Head of caudate nucleus (tissue), 42 donors: Measurements from ENCODE around the gene BTRC.
"Not testable (repeated sequence)": the region's sequence is repeated elsewhere in the genome, so short reads cannot be mapped to it uniquely, and the experiment has no call there.

Experiments used
- DNase-seq, 42 donors: peaks; one replicate each; pipeline versions ENCODE4 v3.0.0 to v3.0.0-alpha.2; 2020 to 2021; ENCODE audit warnings: mixed read lengths in 7 of 42
- intact Hi-C: fragments of 100-400 bp; cut with DNase I; formaldehyde crosslinking; loops from one replicate; pipeline ENCODE4 v1.15.0; 2022

BTRC gene

GRCh38 chr10:101585841-101586240, 231.9 kb downstream of the BTRC start:
- intact Hi-C loops, result no loop called here
- DNase-seq, result no peak

DNA sequence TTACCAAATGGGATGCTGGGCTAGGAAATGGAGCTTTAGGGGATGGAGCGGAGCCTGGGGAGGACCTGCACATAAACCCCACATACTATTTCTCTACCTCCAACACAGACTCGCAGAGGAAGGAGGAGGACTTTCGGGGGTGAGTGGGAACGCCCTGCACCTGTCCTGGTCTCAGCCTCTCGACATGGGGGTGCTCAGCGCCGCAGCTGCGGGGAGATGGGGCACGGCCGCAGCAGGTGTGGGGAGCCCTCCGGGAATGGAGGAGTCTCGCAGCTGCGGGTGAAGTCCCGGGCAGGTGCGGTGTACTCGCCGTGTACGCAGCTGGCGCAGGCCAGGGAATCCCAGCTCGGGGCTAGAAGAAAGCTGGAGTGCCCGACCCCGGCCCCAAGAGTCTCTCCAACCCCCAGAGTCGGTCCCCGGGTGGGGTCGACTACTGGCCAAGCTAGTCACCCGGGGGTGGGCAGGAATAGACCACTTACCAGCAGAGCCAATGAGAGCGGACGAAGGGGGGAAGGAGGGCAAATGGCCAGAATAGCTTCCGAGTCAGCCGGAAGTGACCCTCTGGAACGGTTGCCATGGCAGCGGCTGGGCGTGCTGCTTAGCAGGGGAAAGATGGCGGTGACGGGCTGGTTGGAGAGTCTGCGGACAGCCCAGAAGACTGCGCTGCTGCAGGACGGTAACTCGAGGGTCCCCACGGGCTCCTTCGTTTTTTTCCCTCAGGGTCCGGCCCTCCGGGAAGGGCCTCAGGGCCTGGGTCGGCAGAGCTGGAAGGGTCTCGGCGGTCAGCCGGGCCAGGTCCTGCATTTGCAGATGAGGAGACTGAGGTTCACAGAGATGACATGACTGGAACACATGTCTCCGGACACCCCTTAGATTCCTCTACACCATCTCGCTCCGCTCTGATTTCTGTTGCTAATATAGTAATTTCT, 234.0 kb downstream of the BTRC start, which contains the start of the genes DPCD and POLL:
Gene DPCD, plus strand, starts transcription at position 597 of the 929 bp plus-strand sequence. Its CDS starts 16 bp downstream, at position 613.
Gene POLL, minus strand, starts transcription at position 533 of the 929 bp plus-strand sequence. CDS start 897 bp downstream, outside the sequence.
- peak; percentile 94 to 99 (median 98) for DNase-seq
- intact Hi-C loops, result no loop called here

- intact Hi-C loops, result no loop called here
- DNase-seq, result no peak
Observed at GRCh38 chr10:101588879-101589278, 234.9 kb downstream of the BTRC start.

GRCh38 chr10:101593331-101593730, 239.4 kb downstream of the BTRC start:
- intact Hi-C loops, DNase-seq: not testable (repeated sequence)

DNA sequence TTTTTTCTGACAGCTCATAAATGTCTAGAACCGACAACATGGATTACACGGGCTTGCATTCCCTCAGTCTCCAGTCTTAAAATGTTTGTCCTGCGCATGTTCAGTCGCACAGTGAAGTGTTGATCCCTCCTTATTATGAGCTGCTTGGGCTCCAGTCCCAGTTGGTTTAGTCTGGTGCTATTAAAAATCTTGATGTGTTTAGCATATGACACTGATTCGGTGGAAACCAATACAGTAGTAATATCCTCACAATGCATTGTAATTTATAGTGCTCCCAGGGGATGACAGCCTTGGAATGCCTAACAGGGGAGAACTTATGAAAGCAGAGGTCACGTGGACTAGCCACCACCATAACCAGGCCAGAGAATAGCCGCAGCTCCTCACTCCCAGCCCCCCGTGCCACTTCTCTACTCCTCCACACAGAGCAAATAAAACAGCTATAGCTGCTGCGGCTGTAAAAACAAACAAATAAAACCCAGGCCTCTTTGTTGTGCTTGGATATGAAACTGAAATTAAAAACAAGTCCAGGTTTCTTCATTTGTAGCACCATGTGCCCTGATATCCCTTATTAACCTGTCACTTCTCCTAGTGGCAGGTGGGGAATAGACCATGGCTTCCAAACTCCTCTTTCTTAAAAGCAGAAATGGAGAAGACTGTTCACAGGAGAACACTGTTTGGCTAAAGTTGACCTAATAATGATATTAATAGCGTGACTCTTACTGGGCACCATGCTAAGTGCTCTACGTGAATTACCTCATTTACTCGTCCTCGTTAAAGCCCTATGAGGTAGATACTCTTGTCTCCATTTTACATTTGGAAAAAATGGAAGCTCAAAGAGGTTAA, 241.8 kb downstream of the BTRC start:
- no peak for DNase-seq
- intact Hi-C loops, result no loop called here

DNA sequence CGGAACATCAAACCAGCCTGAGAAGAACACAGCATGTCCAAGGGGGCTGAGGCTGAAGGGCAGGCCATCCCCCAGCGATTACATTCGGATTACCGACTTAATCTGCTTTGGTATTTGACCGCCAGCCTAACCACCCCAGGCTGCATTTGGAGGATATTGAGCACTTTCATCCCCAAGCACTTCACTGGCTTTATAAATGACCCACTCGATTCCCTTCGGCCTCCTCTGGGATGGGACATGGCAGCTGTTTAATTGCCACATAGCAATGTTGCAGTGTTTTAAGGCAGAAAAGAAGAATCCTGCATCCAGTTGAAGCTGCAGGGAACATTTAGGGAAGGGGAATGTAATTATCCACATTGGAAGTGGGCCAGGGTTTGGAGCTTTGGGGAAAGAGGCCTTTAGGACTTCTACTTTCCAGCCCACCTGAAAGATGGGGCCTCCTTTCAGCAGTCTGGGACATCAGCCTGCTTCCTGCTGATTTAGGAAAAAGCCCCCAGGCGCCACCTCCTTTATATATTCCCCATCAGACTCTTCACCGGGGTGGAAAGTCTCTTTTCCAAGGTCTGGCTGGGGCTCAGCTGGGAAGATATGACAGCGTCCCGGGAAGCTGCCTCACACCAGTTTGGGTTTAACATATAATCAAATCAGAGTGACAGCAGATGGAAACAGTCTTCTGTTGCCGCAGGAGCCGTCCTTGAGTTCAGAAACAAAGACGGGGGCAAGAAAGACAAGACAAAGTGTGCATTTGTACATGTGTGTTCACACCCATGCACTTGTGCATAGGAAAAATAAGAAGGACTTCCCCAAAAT, 243.3 kb downstream of the BTRC start:
- intact Hi-C loops, result no loop called here
- no peak for DNase-seq

GRCh38 chr10:101601541-101601940, 247.6 kb downstream of the BTRC start:
- DNase-seq, result no peak
- intact Hi-C loops, result loop anchor here (5.0 kb wide), 1 partner anchor 181 kb away; the partner anchor contains the start of gene NPM3

DNA sequence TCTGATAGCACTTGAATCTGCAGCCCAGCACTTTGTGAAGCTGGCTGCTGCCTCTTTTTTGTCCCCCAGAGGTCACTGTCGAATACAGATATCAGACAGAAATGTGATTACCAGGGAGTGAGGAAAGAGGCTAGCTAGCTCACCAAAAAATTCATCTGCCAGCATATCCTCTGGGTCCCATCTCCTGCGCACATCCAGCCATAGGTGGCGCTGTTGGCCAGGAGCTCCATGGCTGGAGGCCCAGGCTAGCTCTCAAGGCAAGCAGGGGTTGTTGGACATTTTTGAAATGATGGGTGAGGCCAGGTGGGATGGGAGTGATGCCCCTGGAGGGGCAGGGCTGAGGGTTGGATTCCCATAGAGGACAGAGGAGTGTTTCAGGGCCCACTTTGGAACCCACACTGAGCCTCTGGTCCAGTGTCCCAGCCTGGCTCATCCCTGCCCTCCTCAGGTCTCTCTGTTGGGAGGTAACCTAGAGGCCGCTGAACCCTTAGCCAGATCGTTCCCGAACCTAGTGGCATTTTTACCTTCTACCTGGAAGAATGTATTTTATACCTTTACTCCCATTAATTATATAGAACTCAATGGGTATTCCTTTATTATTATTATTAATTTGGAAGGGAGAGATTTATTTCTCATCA, 248.9 kb downstream of the BTRC start:
- peak; percentile 53 to 91 (median 80) for DNase-seq
- intact Hi-C loops, result loop anchor here (5.0 kb wide), 1 partner anchor 179 kb away; the partner anchor contains the start of gene NPM3
